HepG2 (cell line): ENCODE measurements around the gene SLC4A11. TPM values are rescaled to one million over a fixed set of nuclear protein-coding genes. Genes with fewer than 3 reads are reported as not detected.

Experiments
- CBX2 ChIP-seq, 2 experiments: fragments of 200-600 bp in 1 of 2; sonication (generic); formaldehyde crosslinking in 1 of 2; IDR thresholded peaks; 2 replicates each; pipeline versions ENCODE4 v1.7.0 to v1.8.1; 2018 to 2022; ENCODE audit warnings: low read depth in 2 of 2, low read length in 1 of 2, mild to moderate bottlenecking in 1 of 2, missing genetic modification reagents in 1 of 2
- HMG20B ChIP-seq: conservative IDR thresholded peaks from 2 replicates; pipeline ENCODE4 v1.6.1; 2016; ENCODE audit warnings: missing genetic modification reagents, missing compliant biosample characterization
- NFIC ChIP-seq: IDR thresholded peaks from 2 replicates; pipeline ENCODE4 v1.6.1; 2012; ENCODE audit warnings: mild to moderate bottlenecking, low read length, inconsistent platforms
- RARA ChIP-seq: IDR thresholded peaks from 2 replicates; pipeline ENCODE4 v1.6.1; 2016; ENCODE audit warnings: missing genetic modification reagents, missing compliant biosample characterization
- SMAD3 ChIP-seq: sonication (generic); formaldehyde crosslinking; IDR thresholded peaks from 2 replicates; pipeline ENCODE4 v1.4.0; 2020; ENCODE audit warnings: missing genetic modification reagents
- SRSF4 ChIP-seq: fragments of 200-400 bp; formaldehyde crosslinking; IDR thresholded peaks from one replicate; pipeline ENCODE4 v1.6.1; 2018; ENCODE audit warnings: mild to moderate bottlenecking, low read depth, low read length, moderate library complexity; ENCODE audit not compliant: poor library complexity, severe bottlenecking
- SRY ChIP-seq: sonication (generic); formaldehyde crosslinking; IDR thresholded peaks from 2 replicates; pipeline ENCODE4 v1.8.0; 2022; ENCODE audit warnings: mild to moderate bottlenecking, missing genetic modification reagents
- ZFP36L2 ChIP-seq: sonication (generic); formaldehyde crosslinking; IDR thresholded peaks from 2 replicates; pipeline ENCODE4 v1.4.0; 2020; ENCODE audit warnings: missing genetic modification reagents
- ZNF598 ChIP-seq: sonication (generic); formaldehyde crosslinking; IDR thresholded peaks from 2 replicates; pipeline ENCODE4 v1.5.1; 2020; ENCODE audit warnings: mild to moderate bottlenecking, missing genetic modification reagents, borderline replicate concordance
- ZNF619 ChIP-seq: sonication (generic); formaldehyde crosslinking; IDR thresholded peaks from 2 replicates; pipeline ENCODE4 v1.4.0; 2020; ENCODE audit warnings: mild to moderate bottlenecking, missing genetic modification reagents
- polyA plus RNA-seq, 8 experiments: library from polyadenylated mRNA; depleted of rRNA in 3 of 8; stranded (reverse) in 7 of 8; unstranded in 1 of 8; fragments of >200 nt; fragmentation: Illumina TruSeq in 4 of 8; extraction: Trizol in 4 of 8; gene quantifications; 2 replicates each; pipeline versions ENCODE4 v1.2.1 to v1.2.3, GENCODE V29; 2011 to 2016; ENCODE audit warnings: low read depth in 4 of 8, missing spikeins in 1 of 8, mixed read lengths in 1 of 8; ENCODE audit not compliant: insufficient read depth in 1 of 8
- total RNA-seq, 5 experiments: library from RNA; depleted of rRNA; stranded (reverse); fragments of >200 nt; fragmentation: Illumina TruSeq; extraction: Trizol; gene quantifications; 2 replicates each; pipeline ENCODE4 v1.2.3, GENCODE V29; 2016; ENCODE audit warnings: low read depth in 1 of 5
- TF ChIP-seq, protein P1 (sequence below): sonication (generic); formaldehyde crosslinking; IDR thresholded peaks from 2 replicates; pipeline ENCODE4 v1.5.0; 2020; ENCODE audit warnings: missing genetic modification reagents
- TF ChIP-seq, protein P2 (sequence below), 2 experiments: fragments of 450-650 bp in 1 of 2; sonication (generic) in 1 of 2; formaldehyde crosslinking in 1 of 2; IDR thresholded peaks; 2 replicates each; pipeline versions ENCODE4 v1.6.1 to v1.8.0; 2016 to 2022; ENCODE audit warnings: antibody characterized with exemption in 1 of 2, mild to moderate bottlenecking in 1 of 2, missing genetic modification reagents in 1 of 2
- TF ChIP-seq, protein P3 (sequence below): IDR thresholded peaks from 2 replicates; pipeline ENCODE4 v1.6.1; 2016; ENCODE audit warnings: low read depth, control low read depth
- TF ChIP-seq, protein P4 (sequence below): sonication (generic); formaldehyde crosslinking; IDR thresholded peaks from 2 replicates; pipeline ENCODE4 v1.8.1; 2023; ENCODE audit warnings: mild to moderate bottlenecking, inconsistent platforms, moderate library complexity, missing genetic modification reagents, borderline replicate concordance

SLC4A11 gene
- total and polyA plus RNA-seq, 2 of the 13 experiments (the other 11 are each of a cell fraction or from before 2014, with no cell fraction given), result 3.9 to 27.0 TPM

DNA sequence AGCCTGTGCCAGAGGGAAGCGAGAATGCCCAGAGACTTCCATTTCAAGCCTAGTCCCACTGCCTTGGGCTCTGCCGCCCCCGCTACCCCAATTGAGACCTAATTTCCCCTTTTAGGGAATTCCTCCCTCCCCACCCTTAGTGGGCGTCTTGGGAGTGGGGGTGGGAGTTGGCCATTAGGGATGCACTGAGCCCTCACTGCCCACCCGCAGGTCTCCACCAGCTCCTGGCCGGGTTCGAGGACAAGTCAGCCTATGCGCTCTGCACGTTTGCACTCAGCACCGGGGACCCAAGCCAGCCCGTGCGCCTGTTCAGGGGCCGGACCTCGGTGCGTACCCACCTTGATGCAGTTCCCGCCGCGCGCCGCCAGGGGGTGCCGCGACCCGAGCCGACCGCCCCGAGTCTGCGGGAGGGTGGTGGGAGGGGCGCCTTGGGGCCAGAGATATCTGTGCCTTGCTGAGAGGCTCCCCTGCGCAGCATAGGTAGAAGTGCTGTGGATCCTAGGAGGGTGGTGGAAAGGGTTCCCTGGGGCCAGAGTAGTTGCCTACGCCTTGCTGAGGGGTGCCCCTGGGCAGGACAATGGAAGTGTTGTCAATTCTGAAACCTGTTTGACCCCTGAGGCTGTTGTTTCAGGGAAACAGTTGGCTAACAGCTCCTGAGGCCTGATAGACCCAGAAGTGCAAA is 20.5 kb downstream of the SLC4A11 start (continued):
- TF ChIP-seq, protein P1, sequence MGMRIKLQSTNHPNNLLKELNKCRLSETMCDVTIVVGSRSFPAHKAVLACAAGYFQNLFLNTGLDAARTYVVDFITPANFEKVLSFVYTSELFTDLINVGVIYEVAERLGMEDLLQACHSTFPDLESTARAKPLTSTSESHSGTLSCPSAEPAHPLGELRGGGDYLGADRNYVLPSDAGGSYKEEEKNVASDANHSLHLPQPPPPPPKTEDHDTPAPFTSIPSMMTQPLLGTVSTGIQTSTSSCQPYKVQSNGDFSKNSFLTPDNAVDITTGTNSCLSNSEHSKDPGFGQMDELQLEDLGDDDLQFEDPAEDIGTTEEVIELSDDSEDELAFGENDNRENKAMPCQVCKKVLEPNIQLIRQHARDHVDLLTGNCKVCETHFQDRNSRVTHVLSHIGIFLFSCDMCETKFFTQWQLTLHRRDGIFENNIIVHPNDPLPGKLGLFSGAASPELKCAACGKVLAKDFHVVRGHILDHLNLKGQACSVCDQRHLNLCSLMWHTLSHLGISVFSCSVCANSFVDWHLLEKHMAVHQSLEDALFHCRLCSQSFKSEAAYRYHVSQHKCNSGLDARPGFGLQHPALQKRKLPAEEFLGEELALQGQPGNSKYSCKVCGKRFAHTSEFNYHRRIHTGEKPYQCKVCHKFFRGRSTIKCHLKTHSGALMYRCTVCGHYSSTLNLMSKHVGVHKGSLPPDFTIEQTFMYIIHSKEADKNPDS (CRISPR knock-in tag), result no peak
- TF ChIP-seq ZNF619, result peak; percentile 98
- no peak for TF ChIP-seq SMAD3
- TF ChIP-seq SRY (CRISPR knock-in tag), result 0 out of 2 replicates have a peak, but pooled peaks have one; percentile 23
- peak; percentile 69; the same call in 1 of the 2 replicates for TF ChIP-seq ZNF598 (CRISPR knock-in tag)
- TF ChIP-seq, protein P2, sequence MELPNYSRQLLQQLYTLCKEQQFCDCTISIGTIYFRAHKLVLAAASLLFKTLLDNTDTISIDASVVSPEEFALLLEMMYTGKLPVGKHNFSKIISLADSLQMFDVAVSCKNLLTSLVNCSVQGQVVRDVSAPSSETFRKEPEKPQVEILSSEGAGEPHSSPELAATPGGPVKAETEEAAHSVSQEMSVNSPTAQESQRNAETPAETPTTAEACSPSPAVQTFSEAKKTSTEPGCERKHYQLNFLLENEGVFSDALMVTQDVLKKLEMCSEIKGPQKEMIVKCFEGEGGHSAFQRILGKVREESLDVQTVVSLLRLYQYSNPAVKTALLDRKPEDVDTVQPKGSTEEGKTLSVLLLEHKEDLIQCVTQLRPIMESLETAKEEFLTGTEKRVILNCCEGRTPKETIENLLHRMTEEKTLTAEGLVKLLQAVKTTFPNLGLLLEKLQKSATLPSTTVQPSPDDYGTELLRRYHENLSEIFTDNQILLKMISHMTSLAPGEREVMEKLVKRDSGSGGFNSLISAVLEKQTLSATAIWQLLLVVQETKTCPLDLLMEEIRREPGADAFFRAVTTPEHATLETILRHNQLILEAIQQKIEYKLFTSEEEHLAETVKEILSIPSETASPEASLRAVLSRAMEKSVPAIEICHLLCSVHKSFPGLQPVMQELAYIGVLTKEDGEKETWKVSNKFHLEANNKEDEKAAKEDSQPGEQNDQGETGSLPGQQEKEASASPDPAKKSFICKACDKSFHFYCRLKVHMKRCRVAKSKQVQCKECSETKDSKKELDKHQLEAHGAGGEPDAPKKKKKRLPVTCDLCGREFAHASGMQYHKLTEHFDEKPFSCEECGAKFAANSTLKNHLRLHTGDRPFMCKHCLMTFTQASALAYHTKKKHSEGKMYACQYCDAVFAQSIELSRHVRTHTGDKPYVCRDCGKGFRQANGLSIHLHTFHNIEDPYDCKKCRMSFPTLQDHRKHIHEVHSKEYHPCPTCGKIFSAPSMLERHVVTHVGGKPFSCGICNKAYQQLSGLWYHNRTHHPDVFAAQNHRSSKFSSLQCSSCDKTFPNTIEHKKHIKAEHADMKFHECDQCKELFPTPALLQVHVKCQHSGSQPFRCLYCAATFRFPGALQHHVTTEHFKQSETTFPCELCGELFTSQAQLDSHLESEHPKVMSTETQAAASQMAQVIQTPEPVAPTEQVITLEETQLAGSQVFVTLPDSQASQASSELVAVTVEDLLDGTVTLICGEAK (IDR thresholded peaks at IDR 0.05), result no peak
- TF ChIP-seq, protein P2 (CRISPR knock-in tag; IDR thresholded peaks at IDR 0.05), result peak; percentile 32; the same call in 1 of the 2 replicates
- no peak for TF ChIP-seq SRSF4
- peak; percentile 64; the same call in 1 of the 2 replicates for TF ChIP-seq RARA (CRISPR knock-in tag)
- TF ChIP-seq NFIC, result no peak
- TF ChIP-seq ZFP36L2 (CRISPR knock-in tag), result no peak
- 0 out of 2 replicates have a peak, but pooled peaks have one; percentile 47 for TF ChIP-seq HMG20B
- TF ChIP-seq, protein P3, sequence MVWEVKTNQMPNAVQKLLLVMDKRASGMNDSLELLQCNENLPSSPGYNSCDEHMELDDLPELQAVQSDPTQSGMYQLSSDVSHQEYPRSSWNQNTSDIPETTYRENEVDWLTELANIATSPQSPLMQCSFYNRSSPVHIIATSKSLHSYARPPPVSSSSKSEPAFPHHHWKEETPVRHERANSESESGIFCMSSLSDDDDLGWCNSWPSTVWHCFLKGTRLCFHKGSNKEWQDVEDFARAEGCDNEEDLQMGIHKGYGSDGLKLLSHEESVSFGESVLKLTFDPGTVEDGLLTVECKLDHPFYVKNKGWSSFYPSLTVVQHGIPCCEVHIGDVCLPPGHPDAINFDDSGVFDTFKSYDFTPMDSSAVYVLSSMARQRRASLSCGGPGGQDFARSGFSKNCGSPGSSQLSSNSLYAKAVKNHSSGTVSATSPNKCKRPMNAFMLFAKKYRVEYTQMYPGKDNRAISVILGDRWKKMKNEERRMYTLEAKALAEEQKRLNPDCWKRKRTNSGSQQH (CRISPR knock-in tag), result no peak
- TF ChIP-seq, protein P4, sequence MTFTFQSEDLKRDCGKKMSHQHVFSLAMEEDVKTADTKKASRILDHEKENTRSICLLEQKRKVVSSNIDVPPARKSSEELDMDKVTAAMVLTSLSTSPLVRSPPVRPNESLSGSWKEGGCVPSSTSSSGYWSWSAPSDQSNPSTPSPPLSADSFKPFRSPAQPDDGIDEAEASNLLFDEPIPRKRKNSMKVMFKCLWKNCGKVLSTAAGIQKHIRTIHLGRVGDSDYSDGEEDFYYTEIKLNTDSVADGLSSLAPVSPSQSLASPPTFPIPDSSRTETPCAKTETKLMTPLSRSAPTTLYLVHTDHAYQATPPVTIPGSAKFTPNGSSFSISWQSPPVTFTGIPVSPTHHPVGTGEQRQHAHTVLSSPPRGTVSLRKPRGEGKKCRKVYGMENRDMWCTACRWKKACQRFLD (CRISPR knock-in tag), result no peak; the same call in 1 of the 2 replicates
- no peak for TF ChIP-seq CBX2 (IDR thresholded peaks at IDR 0.05; ENCODE audit: low read depth, low read length)
- TF ChIP-seq CBX2 (CRISPR knock-in tag; IDR thresholded peaks at IDR 0.05; ENCODE audit: low read depth), result peak; percentile 85; the same call in 1 of the 2 replicates
